CD4-positive, alpha-beta T cell treated with Interleukin-1 beta for 1 hour (primary cell): ENCODE results near the gene MALAT1.

ENCODE experiments used
- DNase-seq, 2 donors: peaks; one replicate each; pipeline ENCODE4 v3.0.0-alpha.2; 2020 to 2022

MALAT1 gene

DNA sequence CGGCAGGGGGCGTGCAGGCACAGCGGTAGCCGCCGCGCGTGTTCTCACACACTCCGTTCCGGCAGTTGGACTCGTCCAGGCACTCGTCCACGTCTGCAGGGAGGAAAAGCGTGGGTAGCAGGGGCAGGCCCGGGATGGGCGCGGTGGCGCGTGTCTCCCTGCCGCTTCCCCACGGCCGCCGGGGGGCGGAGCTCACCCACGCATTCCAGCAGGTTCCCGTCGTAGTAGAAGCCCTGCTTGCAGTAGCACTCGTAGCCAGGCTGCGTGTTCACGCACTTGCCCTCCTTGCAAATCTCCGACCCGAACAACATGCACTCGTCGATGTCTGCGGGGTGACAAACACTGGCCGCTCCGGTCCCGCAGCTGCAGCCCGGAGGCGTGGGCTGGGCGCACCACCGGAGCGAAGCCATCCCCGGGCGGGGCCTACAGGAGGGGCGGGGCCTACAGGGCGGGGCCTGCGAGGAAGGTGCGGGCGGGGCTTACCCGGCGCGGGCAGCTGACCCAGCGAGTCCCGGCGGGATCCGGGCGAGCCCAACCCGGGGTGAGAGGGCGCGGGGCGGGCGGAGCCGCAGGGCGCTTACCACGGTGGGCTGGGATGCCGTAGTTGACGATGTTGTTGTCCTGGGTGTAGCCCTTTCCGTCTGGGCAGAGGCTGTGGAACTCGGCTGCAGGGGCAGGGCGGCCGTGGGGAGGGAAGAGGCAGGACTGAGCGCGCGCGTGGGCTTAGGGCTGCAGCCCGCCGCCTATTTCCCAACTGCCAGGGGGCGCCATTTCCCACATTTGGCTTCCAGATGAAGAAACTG, 41.6 kb downstream of the MALAT1 start:
- peak; percentile 87 to 91 for DNase-seq

DNA sequence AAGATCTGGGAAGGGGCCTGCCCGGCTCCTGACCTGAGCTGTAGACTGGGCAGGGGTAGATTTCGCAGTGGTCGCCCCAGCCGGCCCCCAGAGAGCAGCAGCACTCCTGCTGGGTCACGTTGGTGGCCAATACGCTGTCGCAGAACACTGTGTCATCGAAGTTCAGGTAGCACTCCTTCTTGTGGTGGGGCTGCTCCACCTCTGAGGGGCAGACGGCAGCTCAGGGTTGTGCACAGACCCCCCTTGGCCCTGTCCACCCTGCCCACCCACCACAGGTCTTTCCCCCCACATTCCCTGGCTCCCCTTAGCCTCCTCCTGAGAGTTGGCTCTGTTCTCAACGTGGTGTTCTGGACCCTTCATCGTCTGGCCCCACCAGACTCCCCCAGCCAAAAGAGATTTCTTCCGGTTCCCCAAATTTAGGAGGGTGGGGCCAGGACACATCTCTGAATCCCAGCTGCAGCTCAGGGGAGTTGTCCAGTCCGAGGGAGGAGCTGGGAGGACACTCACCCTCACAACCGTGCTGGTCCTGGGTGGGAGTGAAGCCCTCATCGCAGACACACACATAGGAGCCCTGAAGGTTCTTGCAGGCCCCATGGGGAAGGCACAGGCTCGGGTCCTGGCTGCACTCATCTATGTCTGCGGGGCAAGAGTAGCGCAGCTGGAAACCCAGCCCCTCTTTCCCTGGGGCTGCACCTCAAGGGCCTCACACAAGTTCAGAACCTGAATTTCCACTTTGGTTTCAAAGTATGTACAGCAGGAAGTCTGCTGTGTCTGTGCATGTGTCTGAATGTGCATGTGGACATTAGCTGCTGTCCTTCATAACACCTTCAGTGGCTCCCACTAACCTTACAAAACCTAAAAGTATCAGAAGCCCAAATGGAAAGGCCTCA, 42.5 kb downstream of the MALAT1 start:
- DNase-seq = no peak

DNA sequence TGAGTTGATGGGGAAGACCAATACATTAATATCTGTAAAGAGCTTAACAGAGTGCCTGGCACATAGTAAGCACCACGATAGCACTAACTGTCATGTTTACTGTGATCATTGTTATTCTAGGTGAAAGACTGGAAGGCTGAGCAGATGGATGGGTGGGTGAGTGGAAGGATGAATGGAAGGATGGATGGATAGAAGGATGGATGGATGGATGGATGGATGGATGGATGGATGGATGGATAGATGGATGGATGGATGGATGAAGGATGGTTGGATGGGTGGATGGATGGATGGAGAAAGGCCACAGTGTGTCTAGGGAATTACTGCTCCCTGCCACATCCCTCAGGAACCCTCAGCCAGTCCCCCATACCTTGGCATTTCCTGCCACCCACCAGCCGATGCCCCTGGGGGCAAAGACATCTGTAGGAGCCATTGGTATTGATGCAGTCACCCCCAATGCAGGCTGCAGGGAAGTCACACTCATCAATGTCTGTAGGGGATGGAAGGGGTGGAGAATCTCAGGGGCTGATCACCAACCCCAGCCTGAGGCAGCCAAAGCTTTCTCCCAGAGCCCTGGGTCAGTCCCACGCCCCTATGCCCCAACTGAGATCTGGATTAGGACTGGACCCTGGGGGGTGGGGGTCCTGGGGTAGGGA, 44.0 kb downstream of the MALAT1 start:
- DNase-seq = no peak

DNA sequence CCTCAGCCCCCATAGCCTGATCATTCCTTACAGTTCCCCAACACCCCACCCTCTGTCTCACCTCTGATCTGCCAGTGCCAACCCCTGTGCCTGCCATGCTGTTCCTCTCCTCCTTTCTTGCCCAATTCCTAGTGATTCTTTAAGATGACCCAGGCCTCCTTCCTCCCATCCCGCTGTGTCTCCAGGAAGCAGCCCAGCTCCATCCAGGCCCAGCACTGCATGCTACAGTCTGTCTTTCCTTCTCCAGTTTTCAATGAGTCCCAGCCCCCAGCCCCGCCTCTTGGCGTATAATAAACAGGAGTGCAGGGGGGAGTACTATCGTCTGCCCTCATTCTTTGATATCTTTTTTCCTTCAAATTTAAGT, 47.0 kb downstream of the MALAT1 start:
- DNase-seq = no peak

DNA sequence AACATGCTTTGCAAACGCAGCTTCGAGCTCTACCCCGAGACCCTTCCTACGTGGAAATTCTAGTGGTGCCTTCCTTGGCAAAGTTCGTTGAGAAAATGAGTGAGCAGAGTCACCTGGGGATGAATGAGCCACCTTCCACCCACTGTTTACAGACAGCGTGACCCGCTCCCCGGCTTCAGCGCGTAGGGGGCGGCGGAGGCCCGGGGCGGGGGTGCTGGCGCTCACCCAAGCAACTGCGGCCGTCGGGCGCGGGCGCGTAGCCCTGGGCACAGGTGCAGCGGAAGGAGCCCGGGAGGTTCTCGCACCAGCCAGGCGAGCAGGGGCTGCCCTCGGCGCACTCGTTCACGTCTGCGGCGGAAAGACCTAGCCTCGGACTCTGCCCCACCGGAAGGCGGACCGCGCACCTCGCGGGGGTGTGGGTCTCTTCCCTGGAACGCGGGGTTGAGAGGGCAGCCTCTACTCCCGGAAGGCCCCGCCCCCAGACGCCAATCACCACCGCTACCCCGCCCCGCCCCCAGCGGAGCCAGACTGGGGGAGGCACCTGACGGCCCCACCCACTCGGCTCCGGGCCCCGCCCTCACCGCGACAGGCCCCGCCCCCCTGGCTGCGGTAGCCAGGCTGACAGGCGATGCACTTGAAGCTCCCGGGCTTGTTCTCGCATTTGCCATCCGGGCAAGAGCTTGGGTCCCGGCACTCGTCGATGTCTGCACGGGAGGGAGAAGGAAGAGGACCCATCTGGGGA, 47.5 kb downstream of the MALAT1 start:
- DNase-seq = peak; percentile 97 to 98

DNA sequence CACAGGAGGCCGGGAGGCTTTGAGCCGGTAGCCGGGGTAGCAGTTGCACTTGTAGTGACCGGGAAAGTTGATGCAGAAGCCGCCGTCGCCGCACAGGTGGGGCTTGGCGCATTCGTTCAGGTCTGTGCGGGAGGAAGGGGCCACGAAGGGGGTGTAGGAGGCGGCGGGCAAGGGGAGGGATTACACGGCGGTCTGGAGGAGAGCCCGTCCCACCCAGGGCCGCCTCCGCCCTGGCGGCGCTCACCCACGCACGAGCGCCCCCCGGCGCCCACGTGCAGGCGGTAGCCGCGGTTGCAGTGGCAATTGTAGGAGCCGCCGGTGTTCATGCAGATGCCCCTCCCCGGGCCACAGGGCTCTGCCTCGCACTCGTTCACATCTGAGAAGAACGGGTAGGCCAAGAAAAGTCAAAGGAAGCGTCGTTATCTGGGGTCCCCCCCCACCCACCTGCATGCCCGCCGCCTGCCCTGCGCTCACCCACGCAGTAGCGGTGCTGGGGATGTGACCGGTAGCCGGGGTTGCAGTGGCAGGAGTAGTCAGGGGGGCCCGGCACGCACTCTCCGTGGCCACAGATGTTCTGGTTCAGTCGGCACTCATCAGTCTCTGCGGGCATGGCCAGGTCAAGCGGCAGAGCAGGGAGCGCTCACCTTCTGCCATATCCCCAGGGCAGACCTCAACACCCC, 48.7 kb downstream of the MALAT1 start:
- peak; percentile 40 to 65 for DNase-seq

DNA sequence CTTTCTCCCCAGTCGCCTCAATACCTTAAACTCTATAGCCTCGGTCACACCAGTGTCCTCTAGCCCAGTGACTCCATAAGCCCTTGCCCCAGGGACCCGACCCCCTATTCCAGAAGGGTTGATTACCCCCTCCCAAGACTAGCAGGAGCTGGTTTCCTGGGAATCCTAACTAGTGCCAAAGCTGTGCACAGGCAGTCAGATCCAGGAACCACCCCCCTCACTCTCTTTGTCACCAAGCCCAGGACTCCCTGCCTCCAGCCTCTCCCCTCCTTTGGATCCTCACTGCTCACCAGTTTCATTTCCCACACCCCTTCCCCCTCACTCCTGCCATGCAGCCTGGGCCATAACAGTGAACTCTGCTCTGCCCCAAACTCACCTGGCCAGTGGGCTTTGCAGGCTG, 49.5 kb downstream of the MALAT1 start:
- DNase-seq = no peak

DNA sequence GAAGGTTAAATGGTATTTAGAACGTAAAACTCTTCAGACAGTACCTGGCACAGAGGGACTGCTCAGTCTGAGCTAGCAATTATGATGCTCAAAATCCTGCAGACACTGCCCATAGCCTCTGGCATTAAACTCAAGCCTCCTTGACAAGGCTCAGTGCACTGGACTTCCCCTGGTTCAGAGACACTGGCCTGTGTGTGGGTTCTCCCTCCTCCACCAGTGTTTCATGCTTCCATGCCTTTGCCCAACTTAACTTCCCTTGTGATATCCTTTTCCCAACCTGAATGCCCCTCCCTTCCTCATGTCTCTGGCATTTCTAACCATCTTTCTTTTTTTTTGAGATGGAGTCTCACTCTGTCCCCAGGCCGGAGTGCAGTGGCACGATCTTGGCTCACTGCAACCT, 50.3 kb downstream of the MALAT1 start:
- no peak for DNase-seq

DNA sequence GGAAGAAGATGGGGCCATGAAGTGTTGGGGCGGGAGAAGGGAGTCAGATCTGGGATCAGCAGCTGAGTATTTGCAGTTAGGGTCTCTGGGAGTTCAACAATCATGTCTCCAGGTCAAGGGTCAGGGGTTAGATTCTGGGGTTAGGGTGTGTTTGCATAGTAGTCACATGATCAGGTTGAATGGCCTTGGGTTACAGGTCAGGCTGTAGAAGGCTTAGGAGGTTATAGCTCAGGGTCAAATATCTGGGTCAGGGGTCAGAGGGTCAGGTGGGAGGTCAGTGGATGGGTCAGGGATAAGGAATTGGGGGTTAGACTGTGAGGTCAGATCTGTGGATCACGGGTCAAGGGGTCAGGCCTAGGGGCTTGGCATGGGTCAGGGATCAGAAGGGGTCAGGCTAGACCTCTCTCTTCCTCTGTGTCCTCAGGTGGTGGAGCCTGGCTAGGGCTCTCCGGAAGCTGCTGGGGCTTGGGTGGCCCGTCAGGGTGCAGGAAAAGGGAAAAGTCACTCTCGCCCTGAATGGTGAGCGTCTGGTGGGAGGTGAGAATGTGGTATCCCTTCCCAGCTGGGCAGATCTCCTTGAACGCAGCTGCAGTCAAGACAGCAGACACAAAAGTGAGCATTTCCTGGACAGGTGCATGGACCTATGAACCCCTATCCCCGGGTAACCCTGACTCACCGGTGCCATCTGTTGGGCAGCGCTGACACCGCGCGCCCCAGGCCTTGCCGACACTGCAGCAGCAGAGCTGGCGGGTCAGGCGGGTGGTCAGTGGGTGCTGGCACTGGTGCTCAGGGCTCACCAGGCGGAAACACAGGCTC, 52.9 kb downstream of the MALAT1 start:
- peak; percentile 72 to 76 for DNase-seq

DNA sequence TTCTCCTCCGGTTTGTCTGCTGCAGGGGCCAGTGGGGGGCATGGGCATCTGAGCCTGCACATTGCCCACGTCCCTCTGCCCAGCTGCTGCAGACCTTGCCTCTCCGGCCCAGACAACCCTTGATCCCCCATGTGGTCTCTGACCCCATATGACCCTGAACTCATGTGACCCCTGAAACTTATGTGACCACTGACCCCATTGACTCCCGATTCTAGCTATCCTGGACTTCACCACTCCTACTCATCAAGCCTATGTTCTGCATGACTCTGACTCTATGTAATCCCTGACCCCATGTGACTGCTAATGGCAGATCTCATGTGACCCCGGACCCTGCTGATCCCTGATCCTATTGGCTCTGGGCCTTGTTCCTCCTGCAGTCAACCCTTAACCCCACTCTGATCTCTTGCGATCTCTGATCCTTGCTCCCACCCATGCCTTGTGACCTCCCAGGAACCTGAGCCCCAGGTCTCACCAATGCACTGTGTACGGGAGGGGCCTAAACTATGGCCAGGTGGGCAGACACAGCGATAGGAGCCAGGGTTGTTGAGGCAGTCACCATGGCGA, 53.6 kb downstream of the MALAT1 start:
- no peak for DNase-seq

DNA sequence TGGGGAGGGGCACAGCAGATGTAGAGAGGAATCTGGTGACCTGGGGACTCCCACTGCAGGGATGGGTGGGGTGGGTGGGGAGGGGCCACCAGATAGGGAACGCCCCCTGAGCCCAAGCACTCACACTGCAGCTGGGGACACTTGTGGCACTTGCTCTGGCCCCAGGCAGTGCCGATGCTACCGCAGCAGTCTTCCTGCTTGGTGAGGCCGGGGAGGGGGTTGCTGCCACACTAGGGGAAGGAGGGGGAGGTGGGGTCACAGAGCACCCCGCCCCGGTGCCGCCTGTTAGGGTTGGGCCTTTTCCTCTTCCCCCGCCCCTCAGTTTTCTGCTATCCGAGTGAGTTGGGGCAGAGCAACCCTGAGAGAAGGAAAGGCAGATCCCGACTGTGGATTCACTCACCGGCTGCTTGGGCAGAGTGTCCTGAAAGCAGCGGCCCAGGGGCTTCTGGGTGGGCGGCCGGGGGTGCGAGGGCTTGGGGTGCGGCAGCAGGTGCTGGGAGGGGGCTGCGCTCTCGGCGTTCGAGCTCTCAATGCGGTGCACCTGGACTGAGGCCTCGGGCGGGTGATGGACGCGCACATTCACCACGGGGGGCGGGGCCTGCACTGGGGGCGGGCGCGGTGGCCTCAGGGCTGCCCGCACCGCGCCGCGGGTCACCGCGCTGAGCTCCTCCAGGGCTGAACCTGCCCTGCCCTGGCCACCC, 54.6 kb downstream of the MALAT1 start:
- DNase-seq = peak; percentile 86

DNA sequence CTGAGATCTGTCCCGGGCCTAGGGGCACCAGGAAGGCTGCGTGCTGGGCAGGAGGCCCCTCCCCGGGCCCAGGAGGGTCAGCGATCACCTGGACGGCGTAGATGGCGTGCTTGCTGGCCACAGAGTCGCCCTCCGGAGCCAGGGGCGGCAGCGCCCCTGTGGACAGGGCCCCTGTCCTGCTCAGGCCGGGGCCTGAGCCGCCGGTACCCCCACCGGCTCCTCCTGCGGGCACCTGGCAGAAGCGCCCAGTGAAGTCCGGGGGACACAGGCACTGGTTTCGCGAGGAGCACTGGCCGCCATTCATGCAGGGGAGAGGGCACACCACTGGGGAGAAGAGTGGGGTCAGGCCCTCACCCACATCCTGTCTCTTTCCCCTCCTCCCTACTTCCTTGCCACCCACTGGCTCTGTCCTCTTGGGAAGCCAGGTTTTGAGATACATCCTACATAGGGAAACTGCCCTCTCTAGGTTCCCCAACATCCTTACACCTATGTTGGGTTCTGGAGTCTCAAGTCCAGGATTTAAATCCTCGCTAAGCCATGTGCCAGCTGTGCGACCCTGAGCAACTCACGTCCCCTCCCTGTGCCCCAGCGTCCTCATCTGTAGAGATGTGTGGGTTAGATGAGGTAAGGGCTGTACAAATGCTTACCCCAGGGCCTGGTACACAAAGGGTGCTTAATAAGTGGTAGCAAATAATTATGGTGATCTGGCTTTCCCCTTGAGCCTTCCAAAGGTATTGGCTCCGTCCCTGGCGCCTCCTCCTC, 55.4 kb downstream of the MALAT1 start:
- no peak for DNase-seq

DNA sequence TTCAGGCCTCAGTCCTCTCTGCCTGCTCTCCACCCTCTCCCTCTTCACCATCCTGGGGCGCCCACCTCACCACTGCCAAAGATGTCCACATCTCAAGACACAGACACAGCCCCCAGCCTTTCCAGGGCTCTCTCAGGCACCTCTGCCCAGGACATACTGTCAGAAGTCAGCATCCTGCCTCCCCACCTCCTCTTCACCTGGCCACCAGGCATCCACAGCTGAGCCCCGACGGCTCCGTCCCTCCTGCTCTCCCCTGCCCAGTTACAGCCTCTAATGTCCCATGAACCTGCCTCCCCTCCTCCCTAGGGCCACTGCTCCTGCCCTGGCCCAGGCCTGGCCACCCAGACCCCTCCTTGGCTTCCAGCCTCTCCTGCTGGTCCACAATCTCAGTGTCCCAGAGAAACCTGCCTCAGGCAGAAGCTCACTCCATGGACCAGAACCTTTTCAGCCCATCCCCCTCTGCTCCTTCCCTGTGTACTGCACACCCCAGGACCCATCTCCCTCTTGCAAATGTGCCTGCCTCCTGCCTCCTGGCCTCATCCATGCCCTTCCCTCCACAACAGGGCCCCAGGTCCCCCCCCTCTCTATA, 56.1 kb downstream of the MALAT1 start:
- no peak for DNase-seq

DNA sequence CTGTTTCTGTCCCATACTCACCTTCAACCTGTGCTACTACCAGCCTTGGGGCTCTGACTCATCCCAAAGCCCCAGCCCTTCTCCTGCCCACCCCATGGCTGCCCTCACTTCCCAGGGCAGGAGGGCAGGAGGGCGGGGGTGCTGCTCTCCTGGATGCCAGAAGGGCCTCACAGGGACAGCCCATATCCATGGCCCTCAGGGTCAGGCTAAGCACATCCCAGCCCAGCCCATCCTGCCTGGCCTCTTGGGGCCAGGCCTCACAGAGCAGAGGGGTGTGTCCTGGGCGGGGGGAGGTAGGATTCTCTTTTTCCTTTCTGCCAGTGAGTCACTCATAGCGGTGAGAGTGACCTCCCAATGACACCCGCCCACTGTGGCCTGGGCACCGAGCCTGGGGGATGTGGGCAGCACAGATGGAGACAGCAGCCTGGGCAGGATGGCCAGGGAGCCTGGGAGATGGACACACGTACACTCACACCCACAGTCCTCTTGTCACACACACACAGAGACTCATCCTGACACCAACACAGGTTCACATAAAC, 56.9 kb downstream of the MALAT1 start:
- peak in 1 of 2 donors; percentile 16 for DNase-seq
